ENCODE measurements around the gene MPPED2.
"Not testable (repeated sequence)": the region's sequence is repeated elsewhere in the genome, so short reads cannot be mapped to it uniquely, and the experiment has no call there.

Gene MPPED2

DNA sequence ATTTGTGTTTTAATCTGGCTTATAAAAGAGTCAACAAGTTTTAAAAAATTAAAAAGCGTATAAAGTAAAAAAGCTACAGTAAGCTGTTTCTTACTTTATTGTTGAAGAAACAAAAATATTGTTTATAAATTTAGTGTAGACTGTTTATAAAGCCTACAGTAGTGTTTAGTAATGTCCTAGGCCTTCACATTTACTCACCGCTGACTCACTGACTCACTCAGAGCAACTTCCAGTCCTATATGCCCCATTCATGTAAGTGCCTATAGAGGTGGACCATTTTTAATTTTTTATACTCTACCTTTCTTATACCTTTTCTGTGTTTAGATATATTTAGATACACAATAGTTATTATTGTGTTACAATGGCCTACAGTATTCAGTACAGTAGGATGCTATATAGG lies 12.2 kb downstream of the MPPED2 start:
- no peak for DNase-seq

DNA sequence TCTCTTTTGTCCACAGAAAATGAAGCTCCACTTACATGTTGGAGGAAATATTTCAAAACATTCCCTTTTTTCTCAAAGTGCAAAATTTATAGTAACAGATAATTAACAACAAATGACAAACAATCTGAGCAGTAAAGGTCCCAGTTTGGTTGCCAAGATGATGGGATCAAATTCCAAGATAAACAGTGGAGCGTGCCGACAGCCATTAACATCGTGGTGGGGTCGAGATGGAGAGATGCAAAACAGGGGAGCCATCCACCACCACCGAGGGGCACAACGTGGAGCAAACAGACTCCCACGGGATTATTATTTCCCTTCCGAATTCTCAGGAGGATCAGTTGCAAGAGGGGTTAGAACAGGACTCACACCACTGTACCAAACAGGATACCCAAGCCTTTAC lies 17.2 kb downstream of the MPPED2 start:
- DNase-seq, result no peak

DNA sequence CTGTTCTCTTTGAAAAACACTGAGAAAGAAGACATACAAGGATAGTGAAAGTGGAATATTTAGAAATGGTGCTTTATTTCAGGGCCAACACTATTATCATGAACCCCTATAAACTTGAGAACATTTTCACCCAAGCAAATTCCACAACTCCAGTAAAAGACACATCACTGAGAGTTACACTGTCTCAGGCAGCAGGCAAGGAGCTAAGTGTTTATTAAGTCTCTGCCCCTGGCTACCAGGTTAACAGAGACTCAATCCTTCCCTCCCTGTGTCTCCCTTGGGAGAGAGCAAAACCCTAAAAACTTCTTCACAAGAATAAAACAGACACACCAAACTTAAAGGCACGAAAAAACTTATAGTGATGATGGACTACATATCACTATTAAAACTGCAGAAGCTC lies 18.5 kb downstream of the MPPED2 start:
- DNase-seq, result no peak

DNA sequence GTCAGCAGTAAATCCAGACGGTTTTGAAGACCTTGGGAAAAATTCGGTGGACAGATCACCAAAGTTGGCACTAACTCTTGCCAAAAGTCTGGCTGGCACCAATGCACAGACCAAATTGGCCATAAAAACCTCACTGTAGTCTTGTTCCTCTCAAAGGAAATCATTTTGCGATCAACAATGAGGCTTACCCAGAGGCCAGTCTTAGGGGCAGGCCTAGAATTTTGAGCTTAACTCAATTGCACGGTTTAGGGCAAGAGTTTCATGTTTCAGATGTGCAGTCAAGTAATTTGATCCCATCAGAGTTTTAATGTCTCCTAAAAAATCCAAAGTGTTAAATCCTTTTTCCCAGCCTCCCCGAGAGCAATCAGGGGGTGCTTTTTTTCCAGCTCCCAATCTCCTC lies 19.0 kb downstream of the MPPED2 start:
- no peak for DNase-seq

DNA sequence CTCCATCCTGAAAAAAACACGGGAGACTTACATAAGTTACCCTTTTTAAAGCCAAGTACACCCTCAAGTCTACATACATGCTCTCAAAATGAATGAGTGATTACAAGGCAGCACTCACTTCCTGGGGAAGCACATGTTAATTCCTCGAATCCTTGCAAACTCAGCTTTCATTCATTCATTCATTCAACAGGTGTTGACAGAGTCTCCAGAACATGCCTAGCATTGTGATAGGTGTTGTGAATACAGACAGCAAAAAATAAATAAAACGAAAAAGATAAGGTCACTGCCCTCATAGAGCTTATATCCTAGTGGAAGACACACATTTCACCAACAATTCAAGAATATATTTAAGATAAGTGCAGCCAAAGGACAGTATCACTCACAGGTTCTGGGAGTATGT lies 19.7 kb downstream of the MPPED2 start:
- no peak for DNase-seq

DNA sequence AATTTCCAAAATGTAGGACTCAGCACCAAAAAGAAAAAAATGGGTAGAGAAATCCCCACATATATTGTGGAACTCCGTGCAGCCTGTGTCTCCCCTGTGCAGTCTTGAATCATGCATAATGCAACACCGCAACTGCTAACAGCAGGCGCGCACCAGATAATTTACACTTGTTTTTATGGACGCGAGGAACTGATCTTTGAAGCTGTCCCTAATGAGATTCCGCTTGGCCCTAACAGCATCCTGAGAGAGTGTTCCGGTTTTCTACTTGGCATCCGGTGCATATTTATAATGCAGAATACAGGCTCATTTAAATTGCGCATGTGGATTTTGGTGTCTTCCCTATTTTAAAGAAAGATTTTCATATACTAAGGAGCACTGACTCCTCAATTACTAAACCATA lies 21.1 kb downstream of the MPPED2 start:
- no peak for DNase-seq

DNA sequence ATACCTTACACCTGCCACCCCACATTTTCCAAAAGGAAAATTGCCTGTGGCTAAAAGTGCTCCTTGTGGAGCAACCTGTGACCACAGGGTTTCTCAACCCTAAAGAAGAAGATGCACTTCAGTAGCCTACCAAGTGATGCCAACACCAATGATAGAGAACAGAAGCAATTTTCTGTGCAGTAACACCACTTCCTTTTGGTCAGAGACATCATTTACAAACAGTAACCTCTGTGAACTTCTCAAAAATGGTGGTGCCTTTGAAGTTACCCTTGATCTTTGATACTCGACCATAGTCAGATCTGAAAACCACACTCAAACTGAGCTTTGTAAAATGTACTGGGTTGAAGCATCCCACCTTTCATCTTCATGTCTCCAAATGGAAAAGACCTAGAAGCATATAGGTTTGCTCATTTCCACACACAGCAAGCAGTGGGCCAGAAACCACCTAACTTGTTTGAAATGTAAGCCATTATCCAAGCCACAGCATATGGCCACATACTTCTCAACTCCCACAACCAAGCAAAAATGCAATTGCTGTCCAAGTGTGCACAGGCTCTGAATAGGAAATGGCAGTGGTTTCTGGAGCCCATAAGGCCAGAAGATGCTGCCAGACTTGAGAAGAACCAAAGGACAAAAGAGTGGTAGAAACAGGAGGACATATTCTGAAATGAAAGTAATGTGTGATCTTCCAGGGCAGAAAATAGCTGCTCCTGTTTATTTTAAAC lies 24.3 kb downstream of the MPPED2 start:
- DNase-seq, result no peak

DNA sequence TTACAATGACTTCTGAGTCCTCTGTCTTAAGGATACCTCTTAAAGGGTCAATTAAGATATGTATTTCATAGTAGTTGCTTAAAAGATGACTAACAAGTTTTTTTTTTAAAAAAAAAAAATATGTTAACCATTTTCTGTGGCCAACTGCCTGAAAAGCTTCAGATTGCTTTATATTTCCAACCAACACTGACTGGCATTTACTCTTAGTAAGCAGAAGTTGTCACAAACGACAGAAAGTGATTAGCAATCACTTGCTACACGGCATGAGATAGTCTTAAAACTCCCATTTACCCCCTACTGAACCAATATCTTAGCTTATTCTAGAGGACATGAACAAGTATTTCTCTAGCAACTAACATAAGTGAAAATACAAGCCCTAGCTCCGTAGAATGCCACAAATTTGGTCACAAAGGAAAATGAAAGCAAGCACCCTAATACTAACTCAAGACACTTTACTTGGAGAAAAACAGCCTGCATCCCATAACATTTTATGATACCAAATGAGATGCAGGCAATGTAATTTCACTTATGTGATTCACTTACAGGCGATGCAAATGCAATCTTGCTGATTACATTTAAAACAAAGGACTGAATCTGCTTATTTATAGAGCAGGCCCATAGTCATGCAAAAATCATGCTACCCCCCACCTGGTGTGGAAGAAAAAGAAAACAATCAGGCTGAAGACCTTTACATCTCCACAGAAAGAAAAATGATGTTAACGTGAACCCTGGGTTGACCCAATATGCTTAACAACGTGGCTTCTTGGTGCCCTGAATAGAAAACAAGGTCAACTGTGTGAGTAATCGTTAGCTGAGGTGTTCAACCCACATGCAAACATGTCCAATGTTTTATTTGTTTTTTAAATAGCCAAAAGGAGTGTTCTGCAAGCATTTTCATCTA lies 25.7 kb downstream of the MPPED2 start:
- DNase-seq, result no peak

DNA sequence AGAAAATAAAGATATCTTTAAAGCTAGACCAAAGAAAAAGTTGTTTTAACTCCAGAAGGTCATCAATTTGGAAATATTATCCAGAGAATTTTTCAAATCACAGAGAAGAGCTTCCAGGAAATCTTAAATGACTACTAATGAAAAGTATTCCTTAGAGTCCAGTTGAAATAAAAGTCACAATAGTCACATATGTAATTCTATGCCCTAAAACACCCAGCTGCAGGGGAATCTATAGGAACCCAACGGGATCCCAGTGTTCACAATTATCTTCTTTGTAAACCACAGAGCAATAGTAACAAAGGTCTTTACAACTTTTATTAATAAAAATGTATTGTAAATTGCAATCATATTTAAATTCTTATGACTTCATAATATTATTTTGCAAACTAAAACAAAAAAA lies 27.1 kb downstream of the MPPED2 start:
- no peak for DNase-seq

DNA sequence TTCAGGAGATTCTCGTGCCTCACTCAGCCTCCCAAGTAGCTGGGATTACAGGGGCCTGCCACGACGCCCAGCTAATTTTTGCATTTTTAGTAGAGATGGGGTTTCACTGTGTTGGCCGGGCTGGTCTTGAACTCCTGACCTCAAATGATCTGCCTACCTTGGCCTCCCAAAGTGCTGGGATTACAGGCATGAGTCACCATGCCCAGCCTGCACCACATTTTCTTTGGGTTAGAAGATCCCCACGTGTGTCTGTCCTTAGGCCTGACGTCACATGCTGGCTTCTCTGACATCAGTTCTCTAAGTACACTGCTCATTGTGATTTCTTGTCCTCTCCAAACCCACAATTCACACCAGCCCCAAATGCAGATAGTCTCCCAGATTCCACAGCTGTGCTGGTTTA lies 31.6 kb downstream of the MPPED2 start:
- not testable (repeated sequence) for DNase-seq

DNA sequence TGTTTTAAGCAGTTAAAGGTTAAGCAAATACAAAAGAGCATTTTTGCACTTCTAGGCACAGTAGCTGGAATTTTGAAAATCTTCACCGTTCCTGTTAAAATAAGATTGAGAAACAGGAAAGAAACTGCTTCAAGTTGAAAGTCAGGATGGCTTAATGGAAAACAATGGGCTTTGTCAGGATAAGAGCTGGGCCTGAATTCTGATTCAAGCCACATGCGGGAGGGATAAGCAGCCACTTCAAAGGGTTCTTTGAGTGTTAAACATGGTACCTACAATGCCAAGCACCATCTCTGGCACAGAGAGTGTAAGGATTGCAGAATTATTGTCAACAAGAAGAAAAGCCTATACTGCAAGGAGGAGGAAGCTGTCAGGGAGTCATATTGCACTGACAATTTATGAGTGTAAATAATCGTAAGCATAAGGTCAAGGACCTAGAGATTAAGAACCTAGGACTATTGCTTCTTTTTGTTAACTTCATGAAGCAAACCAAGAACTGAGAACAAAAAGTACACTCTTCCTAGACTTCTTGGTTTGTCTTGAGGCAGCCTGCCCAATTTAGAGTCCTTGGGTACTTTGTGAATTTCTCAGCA lies 32.5 kb downstream of the MPPED2 start:
- DNase-seq, result no peak

DNA sequence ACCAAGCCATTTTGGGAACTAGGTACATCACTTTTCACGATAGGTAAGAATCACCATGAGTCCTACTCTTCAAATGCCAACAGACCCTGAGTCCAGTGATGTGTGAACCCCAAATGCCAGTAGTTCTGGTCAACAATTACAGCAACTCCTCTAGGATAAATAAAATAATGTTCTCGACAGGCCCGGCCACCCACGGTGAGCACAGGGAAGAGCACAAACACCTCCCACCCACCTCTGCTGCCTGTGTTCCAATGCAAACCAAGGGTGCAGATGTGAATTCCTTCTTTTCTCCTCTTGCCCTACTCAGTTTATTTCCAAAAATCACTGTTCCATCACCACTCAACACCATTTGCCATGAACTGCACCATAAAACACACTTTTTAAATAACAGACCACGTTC lies 33.3 kb downstream of the MPPED2 start:
- DNase-seq, result no peak

DNA sequence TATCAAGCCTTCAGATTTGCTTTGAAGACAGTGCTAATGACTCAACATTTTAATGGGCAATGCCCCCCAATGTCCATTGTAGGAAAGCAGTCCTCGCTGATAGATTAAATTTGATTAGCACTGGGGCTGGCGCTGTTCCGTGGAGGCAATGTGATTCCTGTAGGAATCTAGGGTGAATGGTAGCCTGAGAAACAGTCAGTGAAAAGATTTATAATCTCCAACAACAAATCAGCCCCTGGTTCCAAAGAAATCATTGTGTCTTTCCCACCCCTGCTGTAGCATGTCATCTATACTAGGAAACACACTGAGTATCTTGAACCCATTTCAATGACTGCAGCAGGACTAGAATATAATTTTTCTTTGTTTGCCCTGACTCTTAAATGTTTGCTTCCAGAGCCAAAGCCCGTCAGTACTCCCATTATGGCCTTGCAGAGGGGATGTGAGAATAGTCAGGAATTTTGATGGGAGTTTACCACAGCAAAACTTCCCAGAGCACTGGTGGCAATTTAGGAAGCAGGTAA lies 36.1 kb downstream of the MPPED2 start:
- no peak for DNase-seq

DNA sequence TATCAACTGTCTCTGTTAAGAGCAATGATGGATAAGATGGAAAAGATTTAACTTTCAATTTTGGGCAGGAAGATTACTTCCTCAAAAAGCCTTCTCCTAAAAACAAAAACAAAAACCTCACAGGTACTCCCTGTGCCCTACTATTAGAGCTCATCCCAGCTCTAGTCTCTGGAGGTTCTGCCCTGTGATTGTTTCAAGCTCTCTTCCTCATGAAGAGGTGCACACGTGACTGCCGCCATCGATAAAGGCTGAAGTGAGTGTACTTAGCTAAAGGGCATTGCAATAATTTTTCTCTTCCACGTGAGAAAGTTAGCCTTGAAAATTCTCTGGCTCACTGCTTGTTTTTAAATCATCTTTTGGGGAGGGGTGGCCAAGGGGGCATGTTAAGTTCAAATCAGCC lies 36.6 kb downstream of the MPPED2 start:
- no peak for DNase-seq

DNA sequence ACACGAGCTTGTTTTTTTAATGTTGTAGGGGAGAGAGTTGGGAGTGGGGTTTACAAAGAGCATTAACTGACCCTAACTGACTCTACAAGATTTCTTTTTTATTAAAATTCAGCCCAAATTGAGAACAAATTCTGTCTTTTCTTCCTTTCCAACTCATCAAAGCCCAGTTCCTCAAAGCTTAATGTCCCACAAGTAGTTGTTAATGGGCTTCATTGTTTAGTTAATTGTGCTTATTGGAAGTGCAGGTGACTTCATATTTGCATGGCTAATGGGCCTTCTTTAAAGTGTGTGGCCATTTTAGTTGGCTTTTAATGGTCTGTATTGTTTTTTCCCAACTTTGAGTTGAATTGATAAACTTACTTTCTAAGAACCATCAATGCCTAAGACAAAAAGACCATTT lies 39.8 kb downstream of the MPPED2 start:
- DNase-seq, result no peak

DNA sequence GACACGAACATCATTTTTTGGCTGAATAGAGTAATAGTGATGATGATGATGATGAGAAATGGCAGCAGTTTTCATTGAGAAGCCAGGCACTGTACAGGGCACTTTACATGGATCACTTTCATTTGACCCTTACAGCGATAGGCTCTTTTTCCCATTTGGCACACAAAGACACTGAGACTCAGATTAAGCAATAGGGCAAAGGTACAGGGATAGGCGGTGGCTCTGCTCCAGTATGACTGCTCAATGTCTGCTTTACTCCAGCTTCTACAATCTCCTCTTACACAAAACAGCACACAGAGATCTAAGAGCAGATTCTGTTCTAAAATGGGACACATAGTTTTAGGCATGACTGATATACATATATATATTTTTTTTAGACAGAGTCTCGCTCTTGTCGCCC lies 40.6 kb downstream of the MPPED2 start:
- no peak for DNase-seq

DNA sequence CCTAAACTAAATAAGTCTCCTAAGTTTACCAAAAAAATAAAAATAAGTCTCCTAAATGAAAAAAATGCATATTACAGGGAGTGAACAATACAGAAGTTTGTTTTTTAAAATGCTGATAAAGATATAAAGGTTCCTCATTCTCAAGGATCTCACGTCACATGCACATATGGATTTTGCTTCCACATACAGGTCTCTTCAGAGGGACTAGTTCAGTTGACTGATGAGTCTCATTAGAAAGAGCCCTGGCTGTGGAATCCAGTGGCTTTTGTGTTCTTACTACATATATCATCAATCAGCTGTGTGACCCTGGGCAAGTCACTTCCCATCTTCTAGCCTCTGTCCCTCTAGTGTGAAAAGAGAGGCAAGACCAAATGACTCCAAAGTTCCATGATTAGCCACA lies 43.1 kb downstream of the MPPED2 start:
- DNase-seq, result no peak

DNA sequence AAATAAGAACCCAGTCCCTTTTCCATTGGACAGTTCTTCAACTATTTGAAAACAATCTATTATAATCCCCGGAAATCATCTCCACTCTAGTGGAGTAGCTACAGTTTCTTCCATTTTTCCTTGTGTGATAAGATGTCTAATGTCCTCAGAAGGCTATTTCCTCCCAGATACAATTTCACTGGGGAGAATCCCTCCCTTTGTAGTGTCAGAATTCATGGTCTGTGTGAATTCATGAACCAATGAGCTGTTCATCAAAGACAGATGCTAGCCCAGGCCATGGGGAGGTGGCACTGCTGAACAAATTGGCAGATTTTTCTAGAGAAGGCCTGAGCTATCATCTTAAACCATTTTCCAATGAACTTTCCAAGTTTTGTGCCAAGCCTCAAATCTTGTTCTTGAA lies 45.4 kb downstream of the MPPED2 start:
- no peak for DNase-seq

DNA sequence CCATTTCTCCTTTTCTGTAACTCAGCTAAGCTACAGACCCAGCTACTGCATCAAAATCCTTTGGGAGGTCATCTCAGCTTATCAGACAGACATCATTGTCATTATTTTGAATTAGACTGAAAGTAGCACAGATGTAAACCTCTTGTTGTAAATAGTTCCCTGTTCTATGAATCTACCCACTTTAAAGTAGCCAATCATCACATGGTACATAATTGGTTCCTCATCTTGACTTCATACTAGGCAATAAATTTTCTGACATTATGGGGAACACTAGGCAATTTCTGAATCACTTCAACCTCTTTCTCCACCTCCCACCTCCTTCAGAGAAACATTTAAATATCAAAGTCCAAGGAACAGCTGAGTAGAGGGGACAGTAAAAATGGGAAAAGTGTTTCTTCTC lies 47.9 kb downstream of the MPPED2 start:
- DNase-seq, result no peak

DNA sequence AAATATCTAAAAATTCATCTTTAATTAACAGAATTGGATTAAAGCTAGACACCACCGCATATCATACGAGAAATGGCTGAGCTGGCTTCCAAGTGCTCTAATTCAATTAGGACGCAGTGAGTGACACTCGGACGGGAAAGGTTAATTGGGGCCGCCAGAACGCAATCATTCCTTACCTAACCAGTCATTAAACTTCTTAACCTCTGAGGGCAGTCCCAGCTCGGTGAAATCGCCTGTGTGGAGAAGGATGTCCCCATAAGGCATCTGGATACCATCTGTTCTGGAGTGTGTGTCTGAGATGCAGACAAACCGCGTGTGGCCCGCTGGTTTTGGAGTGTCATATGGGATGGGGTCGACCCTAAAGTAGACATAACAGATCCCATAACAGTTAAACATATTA lies 50.3 kb downstream of the MPPED2 start:
- DNase-seq, result no peak

DNA sequence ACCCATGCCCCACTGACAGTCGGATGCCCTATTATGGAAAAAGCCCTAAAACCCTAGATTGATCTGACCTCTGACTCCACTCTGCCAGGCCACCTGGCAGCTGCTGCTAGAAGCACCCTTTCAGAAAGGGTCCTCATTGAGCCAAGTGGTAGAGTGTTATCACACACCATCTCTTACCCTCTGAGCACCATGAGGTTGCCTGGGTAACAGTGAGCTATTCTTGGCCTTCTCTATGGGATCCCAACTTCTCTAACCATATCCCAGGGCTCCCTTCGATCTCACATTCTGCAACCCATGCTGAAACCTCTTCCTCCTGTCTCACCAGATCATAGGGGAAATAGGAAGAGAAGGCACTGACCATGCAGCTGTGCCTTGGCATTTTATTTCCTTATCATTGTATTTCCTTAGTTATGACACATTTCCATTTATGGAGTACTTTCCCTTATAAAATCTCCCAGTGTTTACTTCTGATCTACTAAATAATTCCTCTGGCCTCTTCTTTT lies 52.7 kb downstream of the MPPED2 start:
- no peak for DNase-seq

DNA sequence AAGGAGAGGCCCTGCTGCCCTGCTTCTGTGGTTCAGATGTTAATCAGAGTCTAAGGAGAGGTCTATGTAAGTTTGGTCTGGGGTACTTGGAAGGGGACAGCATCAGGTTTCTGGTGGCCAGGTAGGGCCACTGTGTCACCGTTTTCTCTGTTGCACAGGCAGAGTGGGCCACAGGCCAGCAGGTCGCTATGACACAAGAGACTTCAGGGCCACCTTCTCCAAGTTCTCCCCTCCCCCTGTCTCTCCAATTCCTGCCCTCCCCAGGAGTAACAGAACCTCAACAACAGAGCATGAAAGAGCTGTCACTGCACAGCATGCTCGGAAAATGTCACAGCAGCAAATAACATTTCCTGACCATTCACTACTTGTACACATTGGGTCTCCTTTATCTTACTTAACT lies 58.6 kb downstream of the MPPED2 start:
- no peak for DNase-seq

DNA sequence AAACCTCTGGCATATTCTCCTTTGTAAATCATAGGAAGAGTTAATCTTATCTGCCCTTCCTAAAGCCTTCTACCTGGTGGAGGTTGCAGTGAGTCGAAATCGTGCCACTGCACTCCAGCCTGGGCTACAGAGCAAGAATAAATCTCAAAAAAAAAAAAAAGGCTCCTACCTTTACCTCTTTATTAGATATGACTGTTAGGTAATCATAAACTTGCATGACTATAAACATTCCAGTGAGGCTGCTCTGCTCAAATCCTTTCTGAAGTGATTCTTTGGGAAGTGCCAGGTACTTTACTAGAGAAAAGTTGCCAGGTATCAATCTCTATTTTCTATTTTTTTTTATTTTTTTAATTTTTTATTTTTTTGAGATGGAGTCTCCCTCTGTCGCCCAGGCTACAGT lies 59.6 kb downstream of the MPPED2 start:
- no peak for DNase-seq

Measured in NCI-H1417 treated with DMSO at 0.1 percent for 48 hours (cell line).